A549 (cell line): ENCODE measurements around the gene DCAF15. TPM values are rescaled to one million over a fixed set of nuclear protein-coding genes. Genes with fewer than 3 reads are reported as not detected.

ENCODE experiments used
- ATAC-seq, 2 experiments: fragments of 200-7000 bp in 1 of 2; fragments of >200 bp in 1 of 2; cut with Nextera tagmentation in 1 of 2; cut with Tn5 transposase in 1 of 2; 3 replicates each; pipeline versions ENCODE4 v1.8.0 to v1.9.1; 2018 to 2020; ENCODE audit warnings: mild to moderate bottlenecking in 1 of 2, moderate library complexity in 1 of 2
- CTCF ChIA-PET: fragments of 300-600 bp; sonication (Branson Sonifier 250); formaldehyde crosslinking; extraction: SDS; loops from one replicate; lab custom pipeline; 2021; ENCODE audit warnings: antibody characterized with exemption, inconsistent platforms; lab: Yijun Ruan, JAX
- POLR2A ChIA-PET: fragments of 350-600 bp; formaldehyde crosslinking; extraction: SDS; loops from one replicate; lab custom pipeline; 2021; ENCODE audit warnings: antibody characterized with exemption, inconsistent platforms; lab: Yijun Ruan, JAX
- DNase-seq, 2 experiments: peaks; one replicate each; pipeline versions ENCODE4 v3.0.0 to v3.0.0-alpha.2; 2011 to 2016; ENCODE audit warnings: low read depth in 1 of 2, low spot score in 1 of 2
- FAIRE-seq: peaks from 2 replicates; lab custom pipeline; 2011; peaks lifted over from hg19 to GRCh38; lab: Jason Lieb, UNC
- H3K27ac ChIP-seq, 2 experiments: fragments of >200 bp; sonication (Bioruptor Twin); formaldehyde crosslinking; 3 replicates each; pipeline ENCODE4 v1.5.1; 2016 to 2017
- H3K4me1 ChIP-seq: fragments of >200 bp; sonication (Bioruptor Twin); formaldehyde crosslinking; 3 replicates; pipeline ENCODE4 v1.6.1; 2016
- H3K4me2 ChIP-seq: fragments of >200 bp; sonication (Bioruptor Twin); formaldehyde crosslinking; 3 replicates; pipeline ENCODE4 v1.6.1; 2016
- H3K4me3 ChIP-seq: fragments of >200 bp; sonication (Bioruptor Twin); formaldehyde crosslinking; 3 replicates; pipeline ENCODE4 v1.5.1; 2016
- H3K9me3 ChIP-seq: fragments of >200 bp; sonication (Bioruptor Twin); formaldehyde crosslinking; 3 replicates; pipeline ENCODE4 v1.6.1; 2016
- CHD4 ChIP-seq: fragments of 200-600 bp; sonication (generic); IDR thresholded peaks from 2 replicates; pipeline ENCODE4 v1.6.1; 2016; ENCODE audit warnings: antibody characterized with exemption, mild to moderate bottlenecking, borderline replicate concordance
- ESRRA ChIP-seq: fragments of 150-350 bp; IDR thresholded peaks from 2 replicates; pipeline ENCODE4 v1.6.1; 2014; ENCODE audit warnings: mild to moderate bottlenecking, low read length, borderline replicate concordance
- FOSL2 ChIP-seq, 2 experiments: fragments of 450-650 bp in 1 of 2; fragments of >200 bp in 1 of 2; sonication (Bioruptor Twin) in 1 of 2; formaldehyde crosslinking; IDR thresholded peaks; 2 replicates each; pipeline versions ENCODE4 v1.5.0 to v1.6.1; 2016 to 2020; ENCODE audit warnings: mild to moderate bottlenecking in 1 of 2, moderate library complexity in 1 of 2
- JUN ChIP-seq, 2 experiments: fragments of >200 bp; sonication (Bioruptor Twin); formaldehyde crosslinking; IDR thresholded peaks; 2 replicates in 1 of 2; 3 replicates in 1 of 2; pipeline ENCODE4 v1.6.1; 2016 to 2017
- PHF8 ChIP-seq: fragments of 200-600 bp; sonication (generic); IDR thresholded peaks from 2 replicates; pipeline ENCODE4 v1.6.1; 2016; ENCODE audit warnings: low read depth, mild to moderate bottlenecking, antibody characterized with exemption, moderate library complexity, borderline replicate concordance
- TP53 ChIP-seq: fragments of 250-450 bp; sonication (Bioruptor Pico); IDR thresholded peaks from 2 replicates; pipeline ENCODE4 v1.5.0; 2021; ENCODE audit warnings: mild to moderate bottlenecking, moderate library complexity
- WGBS: methylation state at CpG from one replicate; pipeline ENCODE4 v1.1.6; 2017; ENCODE audit errors: missing lambda C conversion rate; 5-methylcytosine and 5-hydroxymethylcytosine counted together
- polyA plus RNA-seq, 4 experiments: library from polyadenylated mRNA; depleted of rRNA in 3 of 4; stranded (reverse); fragments of >200 nt; fragmentation: RNase III in 1 of 4; extraction: RNeasy Plus Mini Kit Qiagen cat#74134 plus additional on column Dnase treatment in 1 of 4; gene quantifications; 2 replicates in 3 of 4; 3 replicates in 1 of 4; pipeline ENCODE4 v1.2.3, GENCODE V29; 2011 to 2017
- TF ChIP-seq, protein P1 (sequence below): IDR thresholded peaks from 2 replicates; pipeline ENCODE4 v1.6.1; 2012; ENCODE audit warnings: low read depth, borderline replicate concordance
- TF ChIP-seq, protein P2 (sequence below): IDR thresholded peaks from 2 replicates; pipeline ENCODE4 v1.6.1; 2012

DCAF15 gene
- polyA plus RNA-seq, 2 of the 4 experiments (the other 2 are of a cell fraction) = 10.2 to 23.0 TPM

DNA sequence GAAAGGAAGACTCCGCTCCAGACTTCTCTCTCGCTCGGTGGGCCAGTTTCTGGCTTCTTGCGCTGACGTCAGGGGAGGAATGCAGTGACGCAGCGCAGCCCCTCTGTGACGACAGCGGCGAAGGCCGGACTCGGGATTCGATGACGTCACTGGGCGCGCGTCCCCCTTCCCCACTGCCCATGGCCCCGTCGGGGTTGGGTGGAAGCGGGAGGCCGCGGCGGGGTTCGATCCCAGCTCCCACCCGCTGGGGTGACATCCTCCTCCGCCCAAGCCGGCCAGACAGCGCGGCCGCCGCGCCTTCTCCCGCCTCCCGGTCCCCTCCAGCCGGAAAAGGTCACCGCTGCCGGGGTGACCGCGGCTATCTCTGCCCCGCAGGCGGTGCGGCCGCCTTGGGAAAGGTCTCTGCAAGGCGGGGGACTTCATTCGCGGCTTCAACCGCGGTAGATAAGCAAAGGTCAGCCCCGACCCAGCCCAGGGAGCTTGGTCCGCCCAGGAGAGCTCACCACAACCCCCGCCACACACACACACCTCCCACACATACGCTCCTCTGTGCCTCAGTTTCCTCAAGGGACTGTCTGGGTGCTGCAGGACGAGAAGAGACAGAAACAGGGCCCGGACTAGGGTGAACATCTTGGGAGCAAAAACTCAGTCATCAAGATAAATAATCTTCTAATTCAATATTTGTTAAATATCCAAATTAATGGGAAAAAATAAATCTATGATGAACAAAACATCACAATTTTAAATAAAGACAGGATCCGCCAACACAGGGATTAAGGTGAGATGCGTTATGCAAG is 54.7 kb downstream of the DCAF15 start:
- FAIRE-seq (no peak), ATAC-seq (peak; percentile 64 to 68), DNase-seq (peak in 1 of 2 experiments; percentile 36)
- H3K4me1 ChIP-seq = peaks cover 14% of the 10 kb centered on the region; the same call in 1 of the 3 replicates
- WGBS = 21% methylated on average over 12 of the region's 56 CpGs
- no peaks in the 10 kb centered on the region for H3K9me3 ChIP-seq
- ChIA-PET POLR2A (interaction anchor here (0.8 to 1.8 kb wide), 4 partner anchors 17 to 65 kb away, joined by 3 to 6 read pairs (median 5); partner anchors contain the start of genes IL27RA and MISP3), CTCF (interaction anchor here (0.7 to 1.6 kb wide), 7 partner anchors 17 to 126 kb away, joined by 3 to 5 read pairs (median 3); partner anchors contain the start of genes IL27RA and MISP3)
- H3K4me3 ChIP-seq = peak overlapping the region; percentile 74
- peak overlapping the region; percentile 91 to 100 for H3K27ac ChIP-seq
- H3K4me2 ChIP-seq = peak overlapping the region; percentile 71
- TF ChIP-seq, protein P1, sequence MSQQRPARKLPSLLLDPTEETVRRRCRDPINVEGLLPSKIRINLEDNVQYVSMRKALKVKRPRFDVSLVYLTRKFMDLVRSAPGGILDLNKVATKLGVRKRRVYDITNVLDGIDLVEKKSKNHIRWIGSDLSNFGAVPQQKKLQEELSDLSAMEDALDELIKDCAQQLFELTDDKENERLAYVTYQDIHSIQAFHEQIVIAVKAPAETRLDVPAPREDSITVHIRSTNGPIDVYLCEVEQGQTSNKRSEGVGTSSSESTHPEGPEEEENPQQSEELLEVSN = peak; percentile 32
- TF ChIP-seq, protein P2, sequence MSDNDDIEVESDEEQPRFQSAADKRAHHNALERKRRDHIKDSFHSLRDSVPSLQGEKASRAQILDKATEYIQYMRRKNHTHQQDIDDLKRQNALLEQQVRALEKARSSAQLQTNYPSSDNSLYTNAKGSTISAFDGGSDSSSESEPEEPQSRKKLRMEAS = peak; percentile 42; the same call in 1 of the 2 replicates
- TF ChIP-seq JUN (IDR thresholded peaks at IDR 0.05) (peak in 1 of 2 experiments; percentile 64; a peak in 2 of 5 replicates), ESRRA (0 out of 2 replicates have a peak, but pooled peaks have one; percentile 27), FOSL2 (IDR thresholded peaks at IDR 0.05) (no peak), FOSL2 (CRISPR knock-in tag; IDR thresholded peaks at IDR 0.05) (peak; percentile 89), CHD4 (no peak), PHF8 (peak; percentile 83), TP53 (CRISPR knock-in tag) (no peak)

Other genes with a start within 250 kb of the DCAF15 start
- 12.2 and 12.6 TPM in 2 replicates for gene MRI1, start 188.0 kb upstream of the DCAF15 start, polyA plus RNA-seq (2011; rRNA removed)
- 14.5 to 16.2 TPM (median 15.9 TPM) in 3 replicates for gene MRI1, start 188.0 kb upstream of the DCAF15 start, polyA plus RNA-seq (2017; fragmentation: RNase III; extraction: RNeasy Plus Mini Kit Qiagen cat#74134 plus additional on column Dnase treatment)
- gene C19orf53, start 178.1 kb upstream of the DCAF15 start, polyA plus RNA-seq (2011; rRNA removed) = 105 and 131 TPM in 2 replicates
- gene C19orf53, start 178.1 kb upstream of the DCAF15 start, polyA plus RNA-seq (2017; fragmentation: RNase III; extraction: RNeasy Plus Mini Kit Qiagen cat#74134 plus additional on column Dnase treatment) = 143 to 146 TPM (median 144 TPM) in 3 replicates
- 1.6 and 1.7 TPM in 2 replicates for gene ZSWIM4, start 157.1 kb upstream of the DCAF15 start, polyA plus RNA-seq (2011; rRNA removed)
- gene ZSWIM4, start 157.1 kb upstream of the DCAF15 start, polyA plus RNA-seq (2017; fragmentation: RNase III; extraction: RNeasy Plus Mini Kit Qiagen cat#74134 plus additional on column Dnase treatment) = 3.4 to 3.9 TPM (median 3.7 TPM) in 3 replicates
- 0.31 and 0.53 TPM in 2 replicates for gene NANOS3, start 75.4 kb upstream of the DCAF15 start, polyA plus RNA-seq (2011; rRNA removed)
- 0.78 to 1.2 TPM (median 1.1 TPM) in 3 replicates for gene NANOS3, start 75.4 kb upstream of the DCAF15 start, polyA plus RNA-seq (2017; fragmentation: RNase III; extraction: RNeasy Plus Mini Kit Qiagen cat#74134 plus additional on column Dnase treatment)
- gene BRME1, start 46.4 kb upstream of the DCAF15 start, polyA plus RNA-seq (2011; rRNA removed) = 0.09 and 0.12 TPM in 2 replicates
- gene BRME1, start 46.4 kb upstream of the DCAF15 start, polyA plus RNA-seq (2017; fragmentation: RNase III; extraction: RNeasy Plus Mini Kit Qiagen cat#74134 plus additional on column Dnase treatment) = 1.1 to 2.3 TPM (median 1.2 TPM) in 3 replicates
- gene CC2D1A, start 46.3 kb upstream of the DCAF15 start, polyA plus RNA-seq (2011; rRNA removed) = 4.7 and 4.8 TPM in 2 replicates
- 13.9 to 15.3 TPM (median 14.0 TPM) in 3 replicates for gene CC2D1A, start 46.3 kb upstream of the DCAF15 start, polyA plus RNA-seq (2017; fragmentation: RNase III; extraction: RNeasy Plus Mini Kit Qiagen cat#74134 plus additional on column Dnase treatment)
- 0.50 and 0.79 TPM in 2 replicates for gene PODNL1, start 14.1 kb upstream of the DCAF15 start, polyA plus RNA-seq (2011; rRNA removed)
- 1.1 to 1.8 TPM (median 1.3 TPM) in 3 replicates for gene PODNL1, start 14.1 kb upstream of the DCAF15 start, polyA plus RNA-seq (2017; fragmentation: RNase III; extraction: RNeasy Plus Mini Kit Qiagen cat#74134 plus additional on column Dnase treatment)
- gene RFX1, start 53.8 kb downstream of the DCAF15 start, polyA plus RNA-seq (2011; rRNA removed) = 0.57 and 0.79 TPM in 2 replicates
- gene RFX1, start 53.8 kb downstream of the DCAF15 start, polyA plus RNA-seq (2017; fragmentation: RNase III; extraction: RNeasy Plus Mini Kit Qiagen cat#74134 plus additional on column Dnase treatment) = 4.9 to 5.4 TPM (median 4.9 TPM) in 3 replicates
- not detected in 2 replicates for gene RLN3, start 75.6 kb downstream of the DCAF15 start, polyA plus RNA-seq (2011; rRNA removed)
- gene RLN3, start 75.6 kb downstream of the DCAF15 start, polyA plus RNA-seq (2017; fragmentation: RNase III; extraction: RNeasy Plus Mini Kit Qiagen cat#74134 plus additional on column Dnase treatment) = not detected in 3 replicates
- gene IL27RA, start 79.3 kb downstream of the DCAF15 start, polyA plus RNA-seq (2011; rRNA removed) = 3.0 and 3.1 TPM in 2 replicates
- 4.0 to 4.6 TPM (median 4.5 TPM) in 3 replicates for gene IL27RA, start 79.3 kb downstream of the DCAF15 start, polyA plus RNA-seq (2017; fragmentation: RNase III; extraction: RNeasy Plus Mini Kit Qiagen cat#74134 plus additional on column Dnase treatment)
- 0.73 and 0.96 TPM in 2 replicates for gene PALM3, start 109.6 kb downstream of the DCAF15 start, polyA plus RNA-seq (2011; rRNA removed)
- gene PALM3, start 109.6 kb downstream of the DCAF15 start, polyA plus RNA-seq (2017; fragmentation: RNase III; extraction: RNeasy Plus Mini Kit Qiagen cat#74134 plus additional on column Dnase treatment) = 7.9 to 12.1 TPM (median 10.2 TPM) in 3 replicates
- 1.3 and 1.9 TPM in 2 replicates for gene MISP3, start 120.3 kb downstream of the DCAF15 start, polyA plus RNA-seq (2011; rRNA removed)
- gene MISP3, start 120.3 kb downstream of the DCAF15 start, polyA plus RNA-seq (2017; fragmentation: RNase III; extraction: RNeasy Plus Mini Kit Qiagen cat#74134 plus additional on column Dnase treatment) = 2.1 to 2.8 TPM (median 2.3 TPM) in 3 replicates
- gene C19orf67, start 133.3 kb downstream of the DCAF15 start, polyA plus RNA-seq (2011; rRNA removed) = not detected in 2 replicates
- not detected in 3 replicates for gene C19orf67, start 133.3 kb downstream of the DCAF15 start, polyA plus RNA-seq (2017; fragmentation: RNase III; extraction: RNeasy Plus Mini Kit Qiagen cat#74134 plus additional on column Dnase treatment)
- gene SAMD1, start 138.2 kb downstream of the DCAF15 start, polyA plus RNA-seq (2011; rRNA removed) = 7.7 and 8.4 TPM in 2 replicates
- 26.9 to 30.8 TPM (median 28.9 TPM) in 3 replicates for gene SAMD1, start 138.2 kb downstream of the DCAF15 start, polyA plus RNA-seq (2017; fragmentation: RNase III; extraction: RNeasy Plus Mini Kit Qiagen cat#74134 plus additional on column Dnase treatment)
- gene PRKACA, start 165.3 kb downstream of the DCAF15 start, polyA plus RNA-seq (2011; rRNA removed) = 10.0 and 12.0 TPM in 2 replicates
- gene PRKACA, start 165.3 kb downstream of the DCAF15 start, polyA plus RNA-seq (2017; fragmentation: RNase III; extraction: RNeasy Plus Mini Kit Qiagen cat#74134 plus additional on column Dnase treatment) = 40.9 to 46.2 TPM (median 41.1 TPM) in 3 replicates
- 12.1 and 17.1 TPM in 2 replicates for gene ASF1B, start 184.1 kb downstream of the DCAF15 start, polyA plus RNA-seq (2011; rRNA removed)
- 37.8 to 46.2 TPM (median 42.1 TPM) in 3 replicates for gene ASF1B, start 184.1 kb downstream of the DCAF15 start, polyA plus RNA-seq (2017; fragmentation: RNase III; extraction: RNeasy Plus Mini Kit Qiagen cat#74134 plus additional on column Dnase treatment)